ENCODE measurements around the gene ASTN2. TPM values are rescaled to one million over a fixed set of nuclear protein-coding genes. Genes with fewer than 3 reads are reported as not detected.

ASTN2 gene
- total and polyA plus RNA-seq, 12 donors: 1.9 to 11.1 (median 4.0) TPM

DNA sequence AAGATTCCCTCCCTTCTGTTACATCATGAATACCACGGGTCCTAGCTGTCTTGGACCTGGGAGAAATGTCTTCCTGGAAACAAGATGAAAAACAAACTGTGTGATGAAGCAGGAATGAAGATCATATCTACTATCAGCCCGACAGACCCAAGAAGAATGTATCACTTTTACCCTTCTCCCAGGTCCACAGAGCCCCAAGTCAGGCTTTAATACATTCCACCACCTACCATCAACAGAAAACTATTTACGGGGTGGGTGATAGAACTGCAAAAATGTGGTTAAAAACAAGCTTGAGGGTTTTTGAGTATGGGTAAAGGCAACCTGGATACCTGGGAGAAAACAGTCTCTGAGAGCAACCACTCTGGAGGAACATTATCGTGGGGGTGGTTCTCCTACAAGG, 400.8 kb downstream of the ASTN2 start:
- intact Hi-C loops (cut with DNase I): no loop called here
- peaks cover 0 to 4% (median 0%) of the 10 kb centered on the region in 11 donors for H3K9me3 ChIP-seq
- H3K27me3 ChIP-seq: no peaks in the 10 kb centered on the region
- TF ChIP-seq, protein P1, sequence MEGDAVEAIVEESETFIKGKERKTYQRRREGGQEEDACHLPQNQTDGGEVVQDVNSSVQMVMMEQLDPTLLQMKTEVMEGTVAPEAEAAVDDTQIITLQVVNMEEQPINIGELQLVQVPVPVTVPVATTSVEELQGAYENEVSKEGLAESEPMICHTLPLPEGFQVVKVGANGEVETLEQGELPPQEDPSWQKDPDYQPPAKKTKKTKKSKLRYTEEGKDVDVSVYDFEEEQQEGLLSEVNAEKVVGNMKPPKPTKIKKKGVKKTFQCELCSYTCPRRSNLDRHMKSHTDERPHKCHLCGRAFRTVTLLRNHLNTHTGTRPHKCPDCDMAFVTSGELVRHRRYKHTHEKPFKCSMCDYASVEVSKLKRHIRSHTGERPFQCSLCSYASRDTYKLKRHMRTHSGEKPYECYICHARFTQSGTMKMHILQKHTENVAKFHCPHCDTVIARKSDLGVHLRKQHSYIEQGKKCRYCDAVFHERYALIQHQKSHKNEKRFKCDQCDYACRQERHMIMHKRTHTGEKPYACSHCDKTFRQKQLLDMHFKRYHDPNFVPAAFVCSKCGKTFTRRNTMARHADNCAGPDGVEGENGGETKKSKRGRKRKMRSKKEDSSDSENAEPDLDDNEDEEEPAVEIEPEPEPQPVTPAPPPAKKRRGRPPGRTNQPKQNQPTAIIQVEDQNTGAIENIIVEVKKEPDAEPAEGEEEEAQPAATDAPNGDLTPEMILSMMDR (IDR thresholded peaks at IDR 0.05): no peak
- no peak overlapping the region for H3K27ac ChIP-seq
- H3K4me3 ChIP-seq: no peak overlapping the region
- ATAC-seq: no peak
- no peaks in the 10 kb centered on the region for H3K4me1 ChIP-seq
- H3K36me3 ChIP-seq: no peaks in the 10 kb centered on the region
- 69 to 73% methylated on average over 4 of the region's 4 CpGs for WGBS, 2 donors
- DNase-seq: no peak

DNA sequence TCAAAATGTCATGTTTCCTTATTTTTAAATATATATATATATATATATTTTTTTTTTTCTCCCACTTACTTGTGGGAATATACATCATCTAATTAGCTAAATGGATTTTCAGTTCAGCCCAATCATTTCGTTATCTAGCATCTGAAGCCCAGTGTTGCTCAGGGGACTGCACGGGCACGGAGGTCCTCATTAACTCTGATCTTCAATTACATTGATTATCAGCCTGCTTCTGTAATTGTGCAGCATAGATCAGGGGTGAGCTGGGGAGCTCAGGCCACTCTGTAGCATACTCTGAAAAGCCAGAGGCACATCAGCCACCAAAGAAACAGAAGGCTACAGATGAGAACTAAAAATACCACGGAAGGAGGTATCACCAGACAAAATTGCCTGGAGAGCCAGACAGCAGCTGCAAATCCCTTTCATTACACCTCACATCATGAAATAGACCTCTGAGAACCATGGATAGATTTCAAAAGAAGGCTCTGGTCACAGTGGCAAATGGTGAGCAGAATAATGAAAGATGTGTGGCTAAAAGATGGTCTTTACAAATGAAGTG, 401.3 kb downstream of the ASTN2 start:
- Histone ChIP-seq H3K36me3 (no peaks in the 10 kb centered on the region), H3K27ac (no peak overlapping the region), H3K27me3 (no peaks in the 10 kb centered on the region), H3K9me3 (peaks cover 0 to 4% (median 0%) of the 10 kb centered on the region in 11 donors), H3K4me1 (no peaks in the 10 kb centered on the region), H3K4me3 (no peak overlapping the region)
- 56 to 67% methylated on average over 4 of the region's 4 CpGs for WGBS, 2 donors
- TF ChIP-seq, protein P1 (IDR thresholded peaks at IDR 0.05): no peak
- intact Hi-C loops (cut with DNase I): no loop called here
- ATAC-seq (no peak), DNase-seq (no peak)

DNA sequence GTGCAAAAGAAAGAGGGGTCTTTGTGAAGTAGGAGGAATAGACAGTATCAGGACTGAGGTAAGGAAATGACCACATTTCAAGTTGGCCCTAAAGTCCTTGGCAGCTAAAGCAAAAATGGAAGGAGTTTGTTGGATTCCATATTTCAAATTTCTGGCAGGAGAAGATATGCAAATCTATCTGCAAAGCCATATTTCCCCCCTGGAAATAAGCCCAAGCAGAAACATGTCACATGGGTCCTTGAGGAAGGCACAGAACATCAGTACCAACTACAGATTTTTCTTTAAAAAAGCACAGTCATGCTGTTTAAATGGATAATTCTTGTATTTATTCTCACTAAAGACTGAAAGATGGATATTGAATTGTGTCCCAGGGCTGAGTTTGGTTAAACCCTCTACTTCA, 404.8 kb downstream of the ASTN2 start:
- no peaks in the 10 kb centered on the region for H3K27me3 ChIP-seq
- intact Hi-C loops (cut with DNase I): no loop called here
- H3K4me3 ChIP-seq: no peak overlapping the region
- no peak overlapping the region for H3K27ac ChIP-seq
- H3K36me3 ChIP-seq: no peaks in the 10 kb centered on the region
- DNase-seq: no peak
- H3K4me1 ChIP-seq: no peaks in the 10 kb centered on the region
- ATAC-seq: no peak
- peaks cover 0 to 1% (median 0%) of the 10 kb centered on the region in 11 donors for H3K9me3 ChIP-seq
- TF ChIP-seq, protein P1 (IDR thresholded peaks at IDR 0.05): no peak

DNA sequence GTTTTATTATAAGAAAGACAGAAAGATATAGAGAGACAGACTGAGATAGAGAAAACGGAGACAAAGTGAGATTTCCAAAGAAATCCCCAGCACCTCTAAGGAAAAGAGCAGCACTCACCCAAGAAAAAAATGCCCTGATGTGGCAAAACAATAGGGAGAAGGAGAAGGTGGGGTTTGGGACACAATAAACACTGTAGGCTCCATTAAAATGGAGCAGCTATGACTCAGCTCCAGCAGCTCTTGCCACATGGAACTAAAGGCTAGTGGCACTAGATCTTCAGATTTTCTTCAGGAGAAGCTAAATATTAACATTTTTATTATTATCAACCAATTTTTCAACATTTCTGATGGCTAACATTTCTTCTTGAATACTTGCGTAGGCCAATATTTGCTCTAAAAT, 406.0 kb downstream of the ASTN2 start:
- DNase-seq (no peak), ATAC-seq (no peak)
- Histone ChIP-seq H3K4me3 (no peak overlapping the region), H3K4me1 (no peaks in the 10 kb centered on the region), H3K36me3 (no peaks in the 10 kb centered on the region), H3K9me3 (no peaks in the 10 kb centered on the region), H3K27me3 (no peaks in the 10 kb centered on the region), H3K27ac (no peak overlapping the region)
- TF ChIP-seq, protein P1 (IDR thresholded peaks at IDR 0.05): no peak
- intact Hi-C loops (cut with DNase I): no loop called here
- WGBS, 2 donors: 71 to 76% methylated on average over 2 of the region's 2 CpGs
